PFSK-1 (cell line): ENCODE results near the gene SGIP1.

Experiments
- FOXP2 ChIP-seq: optimal IDR thresholded peaks from 2 replicates; pipeline ENCODE3; 2011; ENCODE audit warnings: borderline replicate concordance, control low read depth, inconsistent platforms; ENCODE audit not compliant: insufficient read depth; ENCODE audit errors: extremely low read length, extremely low read depth
- POLR2AphosphoS5 ChIP-seq: IDR thresholded peaks from 2 replicates; pipeline ENCODE4 v1.6.1; 2012; ENCODE audit warnings: low read depth, mild to moderate bottlenecking, control low read depth, low read length, moderate library complexity
- SIN3A ChIP-seq: IDR thresholded peaks from 2 replicates; pipeline ENCODE4 v1.6.1; 2012; ENCODE audit warnings: mild to moderate bottlenecking, low read length, moderate library complexity, borderline replicate concordance; ENCODE audit not compliant: insufficient read depth
- TAF1 ChIP-seq: IDR thresholded peaks from 2 replicates; pipeline ENCODE4 v1.6.1; 2012; ENCODE audit warnings: low read length, control low read depth, borderline replicate concordance; ENCODE audit not compliant: insufficient read depth
- TF ChIP-seq, protein P1 (sequence below), 2 experiments: IDR thresholded peaks; 2 replicates each; pipeline versions ENCODE4 v1.6.1 to v1.8.0; 2011 to 2012; ENCODE audit warnings: low read depth in 2 of 2, low read length in 2 of 2, control low read depth in 1 of 2, inconsistent platforms in 1 of 2, mild to moderate bottlenecking in 1 of 2, moderate library complexity in 1 of 2; ENCODE audit not compliant: insufficient read depth in 1 of 2

The SGIP1 gene

DNA sequence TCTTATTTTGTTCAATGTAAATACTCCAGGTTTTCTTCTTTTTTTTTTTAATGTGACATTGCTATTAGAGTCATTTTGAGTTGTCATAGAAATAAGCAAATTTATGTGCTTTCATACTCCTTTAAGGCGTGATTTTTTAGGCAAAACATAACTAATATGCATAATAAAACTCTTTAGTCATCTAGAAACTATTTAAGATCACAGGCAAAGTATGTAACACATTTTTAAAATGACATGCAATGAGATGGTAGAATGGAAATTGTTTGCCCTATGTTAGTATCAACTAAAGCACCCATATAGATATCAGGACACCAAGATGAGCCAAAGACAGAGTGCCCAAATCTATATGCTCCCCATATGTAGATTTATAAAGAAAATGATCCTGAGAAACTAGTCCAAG, 41.5 kb upstream of the SGIP1 start:
- TF ChIP-seq FOXP2 (no peak), POLR2AphosphoS5 (no peak), SIN3A (no peak), TAF1 (no peak)
- TF ChIP-seq, protein P1, sequence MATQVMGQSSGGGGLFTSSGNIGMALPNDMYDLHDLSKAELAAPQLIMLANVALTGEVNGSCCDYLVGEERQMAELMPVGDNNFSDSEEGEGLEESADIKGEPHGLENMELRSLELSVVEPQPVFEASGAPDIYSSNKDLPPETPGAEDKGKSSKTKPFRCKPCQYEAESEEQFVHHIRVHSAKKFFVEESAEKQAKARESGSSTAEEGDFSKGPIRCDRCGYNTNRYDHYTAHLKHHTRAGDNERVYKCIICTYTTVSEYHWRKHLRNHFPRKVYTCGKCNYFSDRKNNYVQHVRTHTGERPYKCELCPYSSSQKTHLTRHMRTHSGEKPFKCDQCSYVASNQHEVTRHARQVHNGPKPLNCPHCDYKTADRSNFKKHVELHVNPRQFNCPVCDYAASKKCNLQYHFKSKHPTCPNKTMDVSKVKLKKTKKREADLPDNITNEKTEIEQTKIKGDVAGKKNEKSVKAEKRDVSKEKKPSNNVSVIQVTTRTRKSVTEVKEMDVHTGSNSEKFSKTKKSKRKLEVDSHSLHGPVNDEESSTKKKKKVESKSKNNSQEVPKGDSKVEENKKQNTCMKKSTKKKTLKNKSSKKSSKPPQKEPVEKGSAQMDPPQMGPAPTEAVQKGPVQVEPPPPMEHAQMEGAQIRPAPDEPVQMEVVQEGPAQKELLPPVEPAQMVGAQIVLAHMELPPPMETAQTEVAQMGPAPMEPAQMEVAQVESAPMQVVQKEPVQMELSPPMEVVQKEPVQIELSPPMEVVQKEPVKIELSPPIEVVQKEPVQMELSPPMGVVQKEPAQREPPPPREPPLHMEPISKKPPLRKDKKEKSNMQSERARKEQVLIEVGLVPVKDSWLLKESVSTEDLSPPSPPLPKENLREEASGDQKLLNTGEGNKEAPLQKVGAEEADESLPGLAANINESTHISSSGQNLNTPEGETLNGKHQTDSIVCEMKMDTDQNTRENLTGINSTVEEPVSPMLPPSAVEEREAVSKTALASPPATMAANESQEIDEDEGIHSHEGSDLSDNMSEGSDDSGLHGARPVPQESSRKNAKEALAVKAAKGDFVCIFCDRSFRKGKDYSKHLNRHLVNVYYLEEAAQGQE (IDR thresholded peaks at IDR 0.05; ENCODE audit: insufficient read depth in 1 of 2, low read depth in 2 of 2, low read length in 2 of 2), result no peak

DNA sequence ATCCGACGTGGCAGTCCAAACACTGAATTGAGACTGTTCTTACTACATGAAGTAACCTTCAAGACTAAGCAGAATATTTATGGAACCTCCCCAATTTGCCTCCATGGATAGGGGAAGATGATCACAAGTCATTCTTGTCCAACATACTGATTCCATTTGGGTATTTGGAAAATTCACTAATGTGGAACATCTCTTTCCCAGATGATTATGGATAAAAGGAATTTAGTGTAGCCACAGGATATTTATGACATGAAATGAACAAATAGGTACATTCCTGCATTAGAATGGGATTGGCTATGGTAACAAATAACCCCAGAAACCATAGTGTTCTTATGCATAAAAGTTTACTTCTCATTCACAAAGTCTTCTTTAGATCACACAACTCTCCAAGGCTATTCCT, 40.2 kb upstream of the SGIP1 start:
- TF ChIP-seq TAF1 (no peak), FOXP2 (no peak), POLR2AphosphoS5 (no peak), SIN3A (no peak)
- TF ChIP-seq, protein P1 (IDR thresholded peaks at IDR 0.05; ENCODE audit: insufficient read depth in 1 of 2, low read depth in 2 of 2, low read length in 2 of 2), result no peak

DNA sequence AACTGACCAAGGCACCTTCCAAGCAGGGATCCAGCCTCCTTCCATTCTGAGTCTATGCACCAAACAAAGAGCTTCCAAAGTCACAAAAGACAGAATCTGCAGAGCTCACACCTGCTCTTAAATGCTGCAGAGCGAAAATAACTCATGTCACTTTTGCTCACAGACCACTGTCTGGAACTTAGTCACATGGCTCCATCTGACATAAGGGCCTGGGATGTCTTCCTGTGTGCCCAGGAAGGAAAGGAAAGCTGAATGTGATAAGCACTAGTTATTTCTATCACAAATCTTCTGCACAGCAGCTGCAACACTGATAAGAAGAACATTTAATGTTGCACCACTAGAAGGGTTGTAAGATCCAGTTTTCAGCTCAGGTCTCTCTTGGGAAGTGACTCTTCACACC, 39.5 kb upstream of the SGIP1 start:
- no peak for TF ChIP-seq TAF1
- no peak for TF ChIP-seq POLR2AphosphoS5
- TF ChIP-seq SIN3A, result no peak
- TF ChIP-seq FOXP2, result no peak
- TF ChIP-seq, protein P1 (IDR thresholded peaks at IDR 0.05; ENCODE audit: insufficient read depth in 1 of 2, low read depth in 2 of 2, low read length in 2 of 2), result no peak

DNA sequence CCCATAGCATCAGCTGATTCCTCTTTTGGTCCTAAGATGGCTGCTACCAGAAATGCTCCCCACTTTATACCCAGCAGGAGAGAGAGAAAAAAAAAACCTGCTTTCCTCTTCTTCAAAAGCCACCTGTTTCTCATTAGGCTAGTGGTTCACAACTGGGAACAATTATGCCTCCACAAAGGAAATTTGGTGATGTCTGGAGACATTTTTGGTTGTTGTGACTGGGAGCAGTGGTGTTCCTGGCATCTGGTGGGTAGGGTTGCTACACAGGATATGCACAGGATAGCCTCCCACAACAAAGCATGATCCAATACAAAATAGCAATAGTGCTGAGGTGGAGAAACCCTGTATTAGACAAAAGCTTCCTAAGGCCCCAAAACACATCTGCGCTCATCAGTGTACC, 38.5 kb upstream of the SGIP1 start:
- no peak for TF ChIP-seq TAF1
- TF ChIP-seq FOXP2, result no peak
- TF ChIP-seq, protein P1 (IDR thresholded peaks at IDR 0.05; ENCODE audit: insufficient read depth in 1 of 2, low read depth in 2 of 2, low read length in 2 of 2), result no peak
- TF ChIP-seq SIN3A, result no peak
- no peak for TF ChIP-seq POLR2AphosphoS5

DNA sequence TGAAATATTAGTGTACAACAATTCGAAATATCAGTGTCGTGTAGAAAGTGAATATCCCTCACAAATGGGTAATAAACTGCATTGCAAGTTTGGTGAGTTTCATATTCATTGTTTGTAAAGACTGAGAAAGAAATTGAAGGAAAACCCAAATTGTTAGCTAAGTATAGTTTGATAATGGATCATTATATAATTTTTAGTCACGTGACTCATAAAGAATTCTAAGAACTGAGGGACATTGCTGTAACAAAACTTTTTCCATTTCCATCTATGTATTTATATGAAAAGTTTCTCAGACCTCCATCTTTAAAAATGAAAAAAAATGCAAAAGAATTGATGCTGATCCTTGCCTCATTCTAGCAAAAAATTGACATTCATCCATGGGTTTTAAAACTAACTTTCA, 36.0 kb upstream of the SGIP1 start:
- TF ChIP-seq TAF1 (no peak), POLR2AphosphoS5 (no peak), SIN3A (no peak), FOXP2 (no peak)
- TF ChIP-seq, protein P1 (IDR thresholded peaks at IDR 0.05; ENCODE audit: insufficient read depth in 1 of 2, low read depth in 2 of 2, low read length in 2 of 2), result no peak
